GM23338 (cell line): Measurements from ENCODE around the gene PCBP4.

Source experiments
- CTCF ChIP-seq, 2 experiments: fragments of 200-600 bp in 1 of 2; sonication (generic) in 1 of 2; conservative IDR thresholded peaks; 2 replicates each; pipeline versions ENCODE4 v1.5.1 to v1.6.1; 2016 to 2017; ENCODE audit warnings: antibody characterized with exemption in 2 of 2, low read depth in 2 of 2, mild to moderate bottlenecking in 2 of 2, moderate library complexity in 1 of 2
- EZH2 ChIP-seq: fragments of 200-600 bp; sonication (generic); IDR thresholded peaks from one replicate; pipeline ENCODE4 v1.8.0; 2017; ENCODE audit warnings: antibody characterized with exemption, mild to moderate bottlenecking, low read depth; ENCODE audit not compliant: unreplicated experiment
- EZH2phosphoT487 ChIP-seq: fragments of 200-600 bp; sonication (generic); IDR thresholded peaks from one replicate; pipeline ENCODE4 v1.8.1; 2018; ENCODE audit warnings: antibody characterized with exemption; ENCODE audit not compliant: unreplicated experiment
- POLR2AphosphoS5 ChIP-seq: IDR thresholded peaks from 2 replicates; pipeline ENCODE4 v1.6.1; 2016; ENCODE audit warnings: antibody characterized with exemption, low read depth
- ZNF114 ChIP-seq: fragments of 250-450 bp; sonication (Bioruptor Pico); IDR thresholded peaks from 2 replicates; pipeline ENCODE4 v1.5.0; 2020; ENCODE audit warnings: mild to moderate bottlenecking, moderate library complexity

GRCh38 chr3:51928438-51928837 is 38.8 kb downstream of the PCBP4 start:
- TF ChIP-seq EZH2phosphoT487 (no peak), CTCF (conservative IDR thresholded peaks at IDR 0.05; ENCODE audit: low read depth in 2 of 2) (no peak), POLR2AphosphoS5 (no peak), ZNF114 (CRISPR knock-in tag) (no peak), EZH2 (no peak)
